ENCODE measurements around the gene TANC1. TPM values are rescaled to one million over a fixed set of nuclear protein-coding genes. Genes with fewer than 3 reads are reported as not detected.

TANC1 gene
- polyA plus RNA-seq, 2 of the 4 experiments (the other 2 are of a cell fraction) = 9.2 to 21.2 TPM

DNA sequence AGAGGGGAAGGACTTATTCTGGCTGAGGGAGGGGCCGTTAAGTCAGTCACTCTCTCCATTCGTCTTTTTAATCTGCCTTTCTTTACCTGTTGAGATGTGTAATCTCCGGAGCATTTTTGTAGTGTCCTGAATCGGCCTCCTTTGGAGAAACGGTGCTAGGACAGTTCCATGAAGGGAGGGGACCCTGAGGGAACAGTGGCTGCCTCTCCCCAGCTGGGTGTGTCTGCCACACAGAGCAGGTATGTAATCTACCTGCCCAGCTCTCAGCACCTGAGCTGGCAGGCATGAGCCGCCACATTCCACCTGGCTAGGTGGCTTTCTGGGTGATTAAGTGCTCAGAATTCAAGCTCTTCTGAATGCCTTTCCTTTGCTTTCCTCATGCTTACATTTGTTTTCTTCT is 186.9 kb downstream of the TANC1 start:
- no peak for TF ChIP-seq FOSB (CRISPR knock-in tag; IDR thresholded peaks at IDR 0.05)
- TF ChIP-seq EHF (CRISPR knock-in tag; IDR thresholded peaks at IDR 0.05) = no peak
- TF ChIP-seq ZC3H11A (IDR thresholded peaks at IDR 0.05) = no peak
- TF ChIP-seq RAD21 (conservative IDR thresholded peaks at IDR 0.05 in 1 of 2, IDR thresholded peaks at IDR 0.05 in 1 of 2) = no peak
- TF ChIP-seq, protein P1, sequence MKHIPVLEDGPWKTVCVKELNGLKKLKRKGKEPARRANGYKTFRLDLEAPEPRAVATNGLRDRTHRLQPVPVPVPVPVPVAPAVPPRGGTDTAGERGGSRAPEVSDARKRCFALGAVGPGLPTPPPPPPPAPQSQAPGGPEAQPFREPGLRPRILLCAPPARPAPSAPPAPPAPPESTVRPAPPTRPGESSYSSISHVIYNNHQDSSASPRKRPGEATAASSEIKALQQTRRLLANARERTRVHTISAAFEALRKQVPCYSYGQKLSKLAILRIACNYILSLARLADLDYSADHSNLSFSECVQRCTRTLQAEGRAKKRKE (CRISPR knock-in tag; IDR thresholded peaks at IDR 0.05; ENCODE audit: low read depth) = no peak
- TF ChIP-seq NR3C1 (IDR thresholded peaks at IDR 0.05) = no peak
- no peak for TF ChIP-seq GATA3 (IDR thresholded peaks at IDR 0.05; ENCODE audit: borderline replicate concordance)
- no peak for TF ChIP-seq PBX3 (IDR thresholded peaks at IDR 0.05)
- TF ChIP-seq FOSL2 (IDR thresholded peaks at IDR 0.05) = no peak
- TF ChIP-seq FOSL2 (CRISPR knock-in tag; IDR thresholded peaks at IDR 0.05) = no peak
- no peak for TF ChIP-seq JUN (IDR thresholded peaks at IDR 0.05)
- TF ChIP-seq, protein P2, sequence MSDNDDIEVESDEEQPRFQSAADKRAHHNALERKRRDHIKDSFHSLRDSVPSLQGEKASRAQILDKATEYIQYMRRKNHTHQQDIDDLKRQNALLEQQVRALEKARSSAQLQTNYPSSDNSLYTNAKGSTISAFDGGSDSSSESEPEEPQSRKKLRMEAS (IDR thresholded peaks at IDR 0.05) = no peak
- no peak for TF ChIP-seq CHD2 (IDR thresholded peaks at IDR 0.05; ENCODE audit: low read length, partially characterized antibody)
- H3K4me3 ChIP-seq = no peak overlapping the region
- H3K27ac ChIP-seq = no peak overlapping the region
- CTCF ChIA-PET = interaction anchor here (1.0 to 1.1 kb wide), 2 partner anchors 15 to 16 kb away, joined by 3 read pairs; no protein-coding TSS in a partner anchor
- ATAC-seq (no peak), DNase-seq (ENCODE audit: low read depth in 1 of 2, low spot score in 1 of 2) (no peak), FAIRE-seq (no peak)
- H3K4me1 ChIP-seq = no peaks in the 10 kb centered on the region
- WGBS (ENCODE audit: missing lambda C conversion rate) = 77% methylated on average over 6 of the region's 6 CpGs
- no peaks in the 10 kb centered on the region for H3K9me3 ChIP-seq
- POLR2A ChIA-PET = no interaction called here
- no peak overlapping the region for H3K4me2 ChIP-seq

DNA sequence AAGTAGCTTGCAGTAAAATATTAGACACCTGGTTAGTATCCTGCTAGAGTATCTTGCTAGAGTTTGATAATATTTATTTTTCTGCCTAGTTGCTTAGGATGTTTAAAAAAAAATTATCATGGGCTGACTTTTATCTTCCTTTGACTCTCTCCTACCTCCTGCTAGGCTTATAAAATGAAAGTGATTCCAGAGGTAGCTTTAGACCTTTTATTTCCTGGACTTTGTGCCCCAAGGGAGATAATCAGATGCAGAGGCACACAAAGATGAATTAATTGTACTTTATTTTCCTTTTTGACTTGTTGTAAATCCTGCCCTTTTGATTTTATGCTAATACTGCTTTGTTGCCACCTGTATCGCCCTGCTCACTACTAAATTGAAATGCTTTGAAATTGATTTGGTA is 187.4 kb downstream of the TANC1 start:
- H3K4me2 ChIP-seq = no peak overlapping the region
- CTCF ChIA-PET = interaction anchor here (1.1 kb wide), 1 partner anchor 15 kb away, joined by 3 read pairs; no protein-coding TSS in a partner anchor

More for the DNA sequence above, 187.4 kb downstream of the TANC1 start:
- POLR2A ChIA-PET = no interaction called here
- Histone ChIP-seq H3K27ac (no peak overlapping the region), H3K4me1 (no peaks in the 10 kb centered on the region), H3K4me3 (no peak overlapping the region), H3K9me3 (no peaks in the 10 kb centered on the region)
- TF ChIP-seq, protein P3, sequence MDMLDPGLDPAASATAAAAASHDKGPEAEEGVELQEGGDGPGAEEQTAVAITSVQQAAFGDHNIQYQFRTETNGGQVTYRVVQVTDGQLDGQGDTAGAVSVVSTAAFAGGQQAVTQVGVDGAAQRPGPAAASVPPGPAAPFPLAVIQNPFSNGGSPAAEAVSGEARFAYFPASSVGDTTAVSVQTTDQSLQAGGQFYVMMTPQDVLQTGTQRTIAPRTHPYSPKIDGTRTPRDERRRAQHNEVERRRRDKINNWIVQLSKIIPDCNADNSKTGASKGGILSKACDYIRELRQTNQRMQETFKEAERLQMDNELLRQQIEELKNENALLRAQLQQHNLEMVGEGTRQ (IDR thresholded peaks at IDR 0.05) = no peak
- TF ChIP-seq, protein P4, sequence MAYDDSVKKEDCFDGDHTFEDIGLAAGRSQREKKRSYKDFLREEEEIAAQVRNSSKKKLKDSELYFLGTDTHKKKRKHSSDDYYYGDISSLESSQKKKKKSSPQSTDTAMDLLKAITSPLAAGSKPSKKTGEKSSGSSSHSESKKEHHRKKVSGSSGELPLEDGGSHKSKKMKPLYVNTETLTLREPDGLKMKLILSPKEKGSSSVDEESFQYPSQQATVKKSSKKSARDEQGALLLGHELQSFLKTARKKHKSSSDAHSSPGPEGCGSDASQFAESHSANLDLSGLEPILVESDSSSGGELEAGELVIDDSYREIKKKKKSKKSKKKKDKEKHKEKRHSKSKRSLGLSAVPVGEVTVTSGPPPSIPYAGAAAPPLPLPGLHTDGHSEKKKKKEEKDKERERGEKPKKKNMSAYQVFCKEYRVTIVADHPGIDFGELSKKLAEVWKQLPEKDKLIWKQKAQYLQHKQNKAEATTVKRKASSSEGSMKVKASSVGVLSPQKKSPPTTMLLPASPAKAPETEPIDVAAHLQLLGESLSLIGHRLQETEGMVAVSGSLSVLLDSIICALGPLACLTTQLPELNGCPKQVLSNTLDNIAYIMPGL (CRISPR knock-in tag; IDR thresholded peaks at IDR 0.05; ENCODE audit: borderline replicate concordance) = no peak
- no peak for TF ChIP-seq NPAS2 (CRISPR knock-in tag; IDR thresholded peaks at IDR 0.05; ENCODE audit: borderline replicate concordance)
- no peak for TF ChIP-seq POLR2AphosphoS2 (conservative IDR thresholded peaks at IDR 0.05; ENCODE audit: low read length)
- TF ChIP-seq POLR2A (IDR thresholded peaks at IDR 0.05; ENCODE audit: low read length) = no peak
- no peak for TF ChIP-seq CEBPB (IDR thresholded peaks at IDR 0.05)
- TF ChIP-seq CHD2 (IDR thresholded peaks at IDR 0.05; ENCODE audit: low read length, partially characterized antibody) = no peak
- no peak for TF ChIP-seq HES2 (IDR thresholded peaks at IDR 0.05)
- TF ChIP-seq PHF8 (IDR thresholded peaks at IDR 0.05; ENCODE audit: borderline replicate concordance, low read depth) = no peak
- no peak for TF ChIP-seq RFX5 (IDR thresholded peaks at IDR 0.05)
- TF ChIP-seq, protein P5, sequence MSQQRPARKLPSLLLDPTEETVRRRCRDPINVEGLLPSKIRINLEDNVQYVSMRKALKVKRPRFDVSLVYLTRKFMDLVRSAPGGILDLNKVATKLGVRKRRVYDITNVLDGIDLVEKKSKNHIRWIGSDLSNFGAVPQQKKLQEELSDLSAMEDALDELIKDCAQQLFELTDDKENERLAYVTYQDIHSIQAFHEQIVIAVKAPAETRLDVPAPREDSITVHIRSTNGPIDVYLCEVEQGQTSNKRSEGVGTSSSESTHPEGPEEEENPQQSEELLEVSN (IDR thresholded peaks at IDR 0.05; ENCODE audit: borderline replicate concordance, low read depth) = no peak
- no peak for TF ChIP-seq MAZ (IDR thresholded peaks at IDR 0.05; ENCODE audit: borderline replicate concordance, low read depth, low read length)
- TF ChIP-seq RCOR1 (IDR thresholded peaks at IDR 0.05; ENCODE audit: low read depth, low read length) = no peak
- TF ChIP-seq, protein P1 (CRISPR knock-in tag; IDR thresholded peaks at IDR 0.05; ENCODE audit: low read depth) = no peak
- DNase-seq (ENCODE audit: low read depth in 1 of 2, low spot score in 1 of 2) = no peak
- no peak for FAIRE-seq
- no peak for ATAC-seq
- WGBS (ENCODE audit: missing lambda C conversion rate) = 90% methylated on average over 1 of the region's 1 CpG

All from A549 (cell line).